Globus pallidus (tissue), 1 donor: ENCODE measurements around the gene CCNY.

Source experiments
- DNase-seq: peaks from one replicate; pipeline ENCODE4 v3.0.0-alpha.2; 2015; ENCODE audit warnings: low spot score

Gene CCNY

GRCh38 chr10:35355971-35356724, 19.8 kb downstream of the CCNY start:
- DNase-seq, result no peak

GRCh38 chr10:35356725-35357092, 20.4 kb downstream of the CCNY start:
- DNase-seq, result no peak

- no peak for DNase-seq
Observed at GRCh38 chr10:35359056-35359455, 22.7 kb downstream of the CCNY start.

GRCh38 chr10:35359873-35360272, 23.6 kb downstream of the CCNY start:
- no peak for DNase-seq

GRCh38 chr10:35362701-35363350, 26.5 kb downstream of the CCNY start:
- DNase-seq, result no peak

- DNase-seq, result no peak
Observed at GRCh38 chr10:35363587-35363986, 27.3 kb downstream of the CCNY start.

GRCh38 chr10:35364808-35365207, 28.5 kb downstream of the CCNY start:
- no peak for DNase-seq

- DNase-seq, result no peak
Observed at GRCh38 chr10:35365994-35366393, 29.7 kb downstream of the CCNY start.

GRCh38 chr10:35367107-35367859, 31.0 kb downstream of the CCNY start:
- no peak for DNase-seq

GRCh38 chr10:35367982-35368381, 31.7 kb downstream of the CCNY start:
- DNase-seq, result no peak

GRCh38 chr10:35368485-35369048, 32.3 kb downstream of the CCNY start:
- no peak for DNase-seq

- no peak for DNase-seq
Observed at GRCh38 chr10:35369049-35369611, 32.8 kb downstream of the CCNY start.

- DNase-seq, result no peak
Observed at GRCh38 chr10:35371731-35372130, 35.4 kb downstream of the CCNY start.

- DNase-seq, result no peak
Observed at GRCh38 chr10:35372329-35372728, 36.0 kb downstream of the CCNY start.

GRCh38 chr10:35375091-35375765, 38.9 kb downstream of the CCNY start:
- no peak for DNase-seq

- DNase-seq, result no peak
Observed at GRCh38 chr10:35377050-35377728, 40.9 kb downstream of the CCNY start.

GRCh38 chr10:35378541-35379210, 42.4 kb downstream of the CCNY start:
- DNase-seq, result no peak

- DNase-seq, result peak; percentile 69
Observed at GRCh38 chr10:35379226-35380137, 43.2 kb downstream of the CCNY start.

GRCh38 chr10:35382096-35382495, 45.8 kb downstream of the CCNY start:
- DNase-seq, result peak; percentile 40
